HG02678 (cell line): ENCODE results near the gene FTSJ1.

ENCODE experiments used
- ATAC-seq: cut with Tn5 transposase; IDR thresholded peaks from one replicate; pipeline ENCODE4 v1.9.1; 2021; ENCODE audit warnings: mild to moderate bottlenecking, moderate library complexity; ENCODE audit not compliant: unreplicated experiment

The FTSJ1 gene

GRCh38 chrX:48470110-48470832, 5.7 kb upstream of the FTSJ1 start, which contains the start of gene SLC38A5:
SLC38A5 (minus strand) TSS chrX:48470260; CDS start chrX:48467924, 2,336 bp downstream.
- no peak for ATAC-seq

GRCh38 chrX:48470833-48471118, 5.2 kb upstream of the FTSJ1 start:
- ATAC-seq, result no peak

GRCh38 chrX:48471504-48471903, 4.5 kb upstream of the FTSJ1 start:
- ATAC-seq, result no peak

- no peak for ATAC-seq
Observed at GRCh38 chrX:48472225-48472624, 3.8 kb upstream of the FTSJ1 start.

GRCh38 chrX:48472851-48473703, 2.9 kb upstream of the FTSJ1 start:
- ATAC-seq, result no peak

GRCh38 chrX:48473704-48473990, 2.4 kb upstream of the FTSJ1 start:
- no peak for ATAC-seq

- ATAC-seq, result no peak
Observed at GRCh38 chrX:48474127-48474526, 1.9 kb upstream of the FTSJ1 start.

GRCh38 chrX:48474581-48474980, 1.4 kb upstream of the FTSJ1 start:
- ATAC-seq, result no peak

- no peak for ATAC-seq
Observed at GRCh38 chrX:48475296-48475695, 703 bp upstream of the FTSJ1 start.

- ATAC-seq, result no peak
Observed at GRCh38 chrX:48476919-48477318, 920 bp downstream of the FTSJ1 start.

GRCh38 chrX:48477960-48478755, 2.2 kb downstream of the FTSJ1 start:
- no peak for ATAC-seq

- ATAC-seq, result no peak
Observed at GRCh38 chrX:48478806-48479205, 2.8 kb downstream of the FTSJ1 start.

- ATAC-seq, result no peak
Observed at GRCh38 chrX:48480142-48480541, 4.1 kb downstream of the FTSJ1 start.

- ATAC-seq, result no peak
Observed at GRCh38 chrX:48480583-48480982, 4.6 kb downstream of the FTSJ1 start.

GRCh38 chrX:48482526-48482925, 6.5 kb downstream of the FTSJ1 start:
- no peak for ATAC-seq

- ATAC-seq, result no peak
Observed at GRCh38 chrX:48487362-48487798, 11.4 kb downstream of the FTSJ1 start.

GRCh38 chrX:48488034-48488433, 12.0 kb downstream of the FTSJ1 start:
- ATAC-seq, result no peak

GRCh38 chrX:48489296-48489695, 13.3 kb downstream of the FTSJ1 start:
- ATAC-seq, result no peak

- ATAC-seq, result no peak
Observed at GRCh38 chrX:48489892-48490291, 13.9 kb downstream of the FTSJ1 start.

GRCh38 chrX:48490661-48491060, 14.7 kb downstream of the FTSJ1 start:
- no peak for ATAC-seq

GRCh38 chrX:48491809-48492208, 15.8 kb downstream of the FTSJ1 start:
- ATAC-seq, result no peak
